ENCODE measurements around the gene LCTL. TPM values are rescaled to one million over a fixed set of nuclear protein-coding genes. Genes with fewer than 3 reads are reported as not detected.
"Not testable (repeated sequence)": the region's sequence is repeated elsewhere in the genome, so short reads cannot be mapped to it uniquely, and the experiment has no call there.

The LCTL gene
- total RNA-seq, 2 donors from 2014 or later = not detected

DNA sequence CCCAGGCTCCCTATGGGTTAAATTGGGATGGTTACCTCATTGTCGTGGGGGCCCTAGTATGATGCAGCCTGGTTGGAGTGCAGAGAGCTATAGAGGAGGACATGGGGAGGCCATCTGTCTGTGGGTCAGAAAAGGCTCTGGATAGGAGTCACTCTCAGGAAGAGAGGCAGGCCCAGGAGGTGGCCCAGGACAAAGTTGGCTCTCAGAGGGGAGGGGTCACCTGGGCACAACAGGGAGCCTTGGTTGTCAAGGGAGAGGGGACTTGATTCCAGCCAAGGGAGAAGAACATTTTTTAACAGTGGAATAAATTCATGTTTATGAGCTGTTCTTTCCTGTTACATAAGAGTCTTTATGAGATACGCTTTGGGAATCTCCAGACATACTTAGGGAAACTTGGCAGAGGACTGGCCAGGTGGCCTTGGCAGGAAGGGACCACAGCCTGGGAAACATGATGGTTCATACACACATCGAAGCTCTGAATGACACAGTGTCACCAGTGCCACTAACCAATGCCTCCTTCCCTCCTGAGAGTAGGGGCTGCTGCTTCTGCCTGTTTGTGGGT is 27.5 kb upstream of the LCTL start:
- H3K9me3 ChIP-seq = no peaks in the 10 kb centered on the region
- intact Hi-C loops (cut with DNase I) = no loop called here
- H3K36me3 ChIP-seq (replicated peaks in 1 of 2; ENCODE audit: insufficient read depth in 1 of 2, low read depth in 2 of 2) = no peaks in the 10 kb centered on the region
- H3K4me3 ChIP-seq = no peak overlapping the region
- no peak overlapping the region for H3K27ac ChIP-seq
- H3K27me3 ChIP-seq = no peaks in the 10 kb centered on the region
- WGBS, 2 donors = 36 to 49% methylated on average over 3 of the region's 3 CpGs
- DNase-seq (no peak), ATAC-seq (no peak)
- H3K4me1 ChIP-seq = no peaks in the 10 kb centered on the region
- TF ChIP-seq CTCF (IDR thresholded peaks at IDR 0.05) (no peak), POLR2A (IDR thresholded peaks at IDR 0.05) (no peak)

- intact Hi-C loops (cut with DNase I) = no loop called here
- 66 to 82% methylated on average over 11 to 12 of the region's 12 CpGs for WGBS, 2 donors
- H3K9me3 ChIP-seq = no peaks in the 10 kb centered on the region
- no peak for DNase-seq
- no peak overlapping the region for H3K4me3 ChIP-seq
- no peak overlapping the region for H3K27ac ChIP-seq
- H3K36me3 ChIP-seq (replicated peaks in 1 of 2; ENCODE audit: insufficient read depth in 1 of 2, low read depth in 2 of 2) = no peaks in the 10 kb centered on the region
- H3K4me1 ChIP-seq = no peaks in the 10 kb centered on the region
- TF ChIP-seq POLR2A (IDR thresholded peaks at IDR 0.05) = no peak
- no peak for TF ChIP-seq CTCF (IDR thresholded peaks at IDR 0.05)
- ATAC-seq = no peak
- no peaks in the 10 kb centered on the region for H3K27me3 ChIP-seq
Observed at GRCh38 chr15:66592505-66593218, 26.9 kb upstream of the LCTL start.

DNA sequence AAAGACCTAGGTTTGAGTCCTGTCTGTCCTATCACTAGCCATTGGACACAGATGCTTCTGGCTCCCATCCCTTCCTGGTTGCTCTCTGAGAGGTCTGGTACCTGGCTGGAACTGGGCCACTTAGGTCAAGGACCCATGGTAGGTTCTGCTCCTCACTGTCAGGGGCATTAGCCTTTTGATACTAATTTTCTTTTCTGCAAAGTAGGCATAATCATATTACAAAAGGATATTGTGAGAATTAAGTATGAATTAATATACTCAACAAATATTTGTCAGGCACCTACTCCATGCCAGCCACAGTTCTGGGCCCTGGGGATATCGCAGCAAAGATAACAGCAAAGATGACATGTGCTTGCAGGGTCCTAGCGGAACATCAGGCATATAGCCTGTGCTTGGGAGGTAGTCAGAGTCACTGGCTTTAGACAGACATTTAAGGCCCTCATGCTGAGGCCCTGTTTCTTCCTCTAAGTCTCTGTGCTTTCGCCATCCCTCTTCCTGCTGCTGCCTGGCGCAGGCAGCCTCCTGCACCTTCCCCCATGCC is 25.6 kb upstream of the LCTL start:
- 70 to 73% methylated on average over 3 to 4 of the region's 4 CpGs for WGBS, 2 donors

GRCh38 chr15:66590435-66590834 is 24.6 kb upstream of the LCTL start:
- TF ChIP-seq POLR2A (IDR thresholded peaks at IDR 0.05) = no peak
- TF ChIP-seq CTCF (IDR thresholded peaks at IDR 0.05) = no peak
- ATAC-seq = no peak
- Histone ChIP-seq H3K36me3 (replicated peaks in 1 of 2; ENCODE audit: insufficient read depth in 1 of 2, low read depth in 2 of 2) (no peaks in the 10 kb centered on the region), H3K27me3 (no peaks in the 10 kb centered on the region), H3K4me1 (no peaks in the 10 kb centered on the region), H3K4me3 (no peak overlapping the region), H3K27ac (no peak overlapping the region), H3K9me3 (no peaks in the 10 kb centered on the region)
- DNase-seq = no peak
- 49 to 57% methylated on average over 2 of the region's 2 CpGs for WGBS, 2 donors
- intact Hi-C loops (cut with DNase I) = no loop called here

More for the DNA sequence above, 25.6 kb upstream of the LCTL start:
- Histone ChIP-seq H3K27me3 (no peaks in the 10 kb centered on the region), H3K36me3 (replicated peaks in 1 of 2; ENCODE audit: insufficient read depth in 1 of 2, low read depth in 2 of 2) (no peaks in the 10 kb centered on the region), H3K27ac (no peak overlapping the region), H3K9me3 (no peaks in the 10 kb centered on the region), H3K4me1 (no peaks in the 10 kb centered on the region), H3K4me3 (no peak overlapping the region)
- TF ChIP-seq CTCF (IDR thresholded peaks at IDR 0.05) (no peak), POLR2A (IDR thresholded peaks at IDR 0.05) (no peak)
- DNase-seq = no peak
- intact Hi-C loops (cut with DNase I) = no loop called here
- no peak for ATAC-seq

DNA sequence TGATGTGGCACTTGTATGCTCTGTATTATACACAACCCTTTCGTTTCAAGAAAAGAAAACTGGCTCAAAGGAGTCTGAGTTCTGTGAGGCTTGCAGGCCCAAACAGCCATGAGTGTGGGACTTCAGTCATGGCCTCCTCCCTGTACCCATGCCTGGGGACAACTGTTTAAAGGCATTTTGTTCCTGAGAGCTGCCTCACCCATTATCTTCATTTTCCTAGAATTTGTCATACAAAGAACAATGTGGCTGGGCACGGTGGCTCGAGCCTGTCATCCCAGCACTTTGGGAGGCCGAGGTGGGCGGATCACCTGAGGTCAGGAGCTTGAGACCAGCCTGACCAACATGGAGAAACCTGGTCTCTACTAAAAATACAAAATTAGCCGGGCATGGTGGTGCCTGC is 23.6 kb upstream of the LCTL start:
- H3K4me3 ChIP-seq; H3K27ac ChIP-seq; H3K27me3 ChIP-seq; H3K4me1 ChIP-seq; intact Hi-C loops (cut with DNase I); H3K36me3 ChIP-seq (replicated peaks in 1 of 2; ENCODE audit: insufficient read depth in 1 of 2, low read depth in 2 of 2); H3K9me3 ChIP-seq; DNase-seq; ATAC-seq: not testable (repeated sequence)
- 84 to 93% methylated on average over 6 of the region's 6 CpGs for WGBS, 2 donors
